COR-L47 (cell line): ENCODE data around the gene COMT.
"Not testable (repeated sequence)": the region's sequence is repeated elsewhere in the genome, so short reads cannot be mapped to it uniquely, and the experiment has no call there.

Source experiments
- DNase-seq: peaks from one replicate; lab custom pipeline; 2025; lab: John Stamatoyannopoulos, UW

COMT gene

DNA sequence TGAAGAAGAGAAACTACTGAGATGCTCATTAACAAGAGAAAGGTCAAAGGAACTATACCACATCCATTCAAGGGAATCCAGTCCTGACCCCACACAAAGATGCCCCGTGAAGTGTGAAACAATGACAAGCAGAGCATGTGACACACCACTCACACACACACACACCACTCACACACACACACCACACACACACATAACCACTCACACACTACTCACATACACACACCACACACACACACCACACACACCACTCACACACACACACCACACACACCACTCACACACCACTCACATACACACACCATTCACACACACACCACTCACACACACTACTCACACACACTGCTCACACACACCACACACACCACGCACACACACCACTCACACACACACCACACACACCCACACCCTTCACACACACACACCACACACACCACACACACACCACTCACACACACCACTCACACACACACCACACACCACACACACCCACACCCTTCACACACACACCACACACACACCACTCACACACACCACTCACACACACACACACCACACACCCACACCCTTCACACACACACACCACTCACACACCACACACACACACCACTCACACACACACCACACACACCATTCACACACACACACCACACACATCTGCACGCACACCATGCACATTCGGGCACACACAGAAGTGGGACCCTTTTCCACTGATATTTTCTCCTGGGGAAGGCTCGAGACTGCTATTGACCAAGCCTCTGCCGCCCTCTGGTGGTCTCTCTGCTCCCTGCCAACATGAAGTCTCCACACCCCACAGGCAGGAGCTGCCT is 32.0 kb upstream of the COMT start:
- DNase-seq: peak; percentile 60

DNA sequence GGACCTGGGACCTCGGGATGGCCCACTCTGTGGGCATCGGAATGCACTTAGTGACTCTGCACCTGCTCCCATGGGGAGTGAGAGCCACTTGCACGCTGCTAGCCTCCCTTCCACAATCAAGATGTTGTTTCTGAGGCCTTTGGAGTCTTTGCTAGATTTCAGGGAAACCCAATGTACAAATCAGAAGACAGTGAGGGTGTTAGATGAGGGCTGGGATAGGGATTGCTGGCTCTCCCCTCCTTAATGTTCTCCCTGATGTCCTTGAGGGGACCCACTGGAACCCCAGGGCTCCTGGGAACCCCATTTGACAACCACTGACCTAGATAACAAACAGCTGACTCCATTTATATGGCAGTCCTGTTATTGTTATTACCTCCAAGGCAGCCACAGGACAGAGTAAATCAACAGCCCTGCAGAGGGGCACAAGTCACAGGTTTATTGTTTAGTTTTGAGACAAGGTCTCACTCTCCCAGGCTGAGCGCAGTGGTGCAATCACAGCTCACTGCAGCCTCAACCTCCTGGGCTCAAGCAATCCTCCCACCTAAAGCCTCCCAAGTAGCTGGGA is 31.3 kb upstream of the COMT start:
- no peak for DNase-seq

DNA sequence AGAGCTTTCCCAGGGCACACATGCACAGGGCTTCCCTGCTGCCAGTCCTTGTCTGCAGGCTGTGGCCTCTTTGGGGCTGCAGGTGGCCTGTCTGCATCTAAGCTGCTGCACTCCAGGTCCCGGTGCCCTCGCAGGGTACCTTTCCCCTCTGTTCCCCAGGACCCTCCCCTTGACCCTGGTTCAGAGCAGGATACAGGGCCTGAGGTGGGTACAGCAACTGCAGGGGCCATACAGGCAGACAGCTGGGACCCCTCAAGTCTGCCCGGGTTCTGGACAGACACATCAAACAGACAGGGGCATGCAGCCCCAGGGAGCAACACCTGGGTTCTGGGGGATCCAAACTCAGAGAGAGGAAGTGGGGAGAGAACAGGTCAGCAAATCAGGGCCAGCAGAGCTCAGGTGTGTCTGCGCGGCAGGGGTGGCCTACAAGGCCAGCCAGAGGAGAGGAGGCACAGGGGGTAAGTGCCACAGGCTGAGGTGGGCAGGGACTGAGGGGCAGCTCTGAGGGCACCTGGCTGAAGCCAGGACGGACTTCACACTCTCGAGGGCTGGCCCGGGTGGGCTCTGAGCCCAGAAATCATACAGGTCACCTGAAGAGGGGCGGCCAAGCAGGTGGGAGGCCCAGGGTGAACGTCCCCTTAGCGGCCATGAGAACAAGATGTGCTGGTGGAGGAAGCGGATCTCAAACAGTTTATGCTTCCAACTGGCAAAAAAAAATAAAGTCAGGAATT is 29.9 kb upstream of the COMT start:
- DNase-seq: no peak

DNA sequence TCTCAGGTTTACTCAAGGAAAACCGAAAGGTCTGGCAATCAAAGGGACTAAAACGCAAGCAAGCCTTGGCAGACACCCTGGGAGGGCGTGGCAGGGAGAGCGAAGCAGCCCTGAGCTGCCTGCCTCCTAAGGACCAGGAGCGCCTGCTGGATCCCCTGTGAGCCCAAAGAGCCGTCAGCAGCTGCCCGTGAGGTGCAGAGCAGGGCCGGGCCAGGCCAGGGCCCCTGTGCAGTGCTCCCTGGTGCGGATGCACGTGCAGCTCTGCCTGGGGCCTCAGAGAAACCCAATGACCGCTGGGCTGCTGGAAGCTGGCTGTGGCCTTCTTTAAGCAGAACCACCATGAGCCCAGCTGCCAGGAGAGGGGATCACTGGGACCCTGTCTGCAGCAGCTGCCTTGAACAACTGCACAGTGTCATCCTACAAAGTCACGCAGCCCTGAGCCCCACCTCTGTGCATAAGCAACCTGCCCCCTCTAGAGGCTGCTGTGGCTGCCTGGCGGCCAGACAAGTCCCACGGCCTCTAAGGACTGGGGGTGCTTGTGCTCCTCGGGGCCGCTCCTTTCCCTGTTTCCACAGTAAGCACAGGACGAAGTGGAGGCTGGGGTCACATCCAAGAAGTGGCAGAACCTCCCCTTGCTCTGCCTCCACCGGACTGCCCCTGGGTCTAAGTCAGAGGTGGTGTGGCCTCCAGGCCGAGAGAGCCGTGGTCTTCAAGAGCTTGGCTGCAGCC is 29.1 kb upstream of the COMT start:
- DNase-seq: no peak

DNA sequence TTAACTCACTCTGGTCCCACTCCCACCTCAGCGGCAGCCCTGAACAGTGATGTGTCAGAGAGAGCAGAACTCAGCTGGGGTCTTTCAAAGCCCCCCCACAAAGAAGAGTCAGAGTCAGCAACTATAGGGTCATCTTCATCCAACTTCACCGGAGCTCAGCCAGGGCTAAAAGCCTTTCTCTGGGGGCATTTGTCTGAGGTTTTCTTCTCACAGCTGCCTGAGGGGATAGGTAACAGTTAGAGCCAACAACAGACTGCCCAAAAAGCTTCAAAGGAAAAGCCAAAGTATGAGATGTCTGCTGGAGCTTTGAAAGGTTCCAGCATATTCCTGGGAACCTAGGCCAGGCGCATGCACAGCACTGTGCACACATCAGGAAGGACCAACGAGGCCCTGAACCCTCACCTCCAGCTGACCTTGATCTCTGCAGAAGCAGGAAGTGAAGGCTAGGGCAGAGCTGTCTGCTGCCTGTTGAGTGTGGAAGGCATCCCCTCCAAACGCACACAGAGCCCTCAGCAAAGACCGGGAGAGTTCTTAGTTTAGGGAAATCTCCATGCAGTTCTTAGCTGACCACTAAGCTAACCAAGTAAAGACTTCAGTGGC is 28.1 kb upstream of the COMT start:
- no peak for DNase-seq

DNA sequence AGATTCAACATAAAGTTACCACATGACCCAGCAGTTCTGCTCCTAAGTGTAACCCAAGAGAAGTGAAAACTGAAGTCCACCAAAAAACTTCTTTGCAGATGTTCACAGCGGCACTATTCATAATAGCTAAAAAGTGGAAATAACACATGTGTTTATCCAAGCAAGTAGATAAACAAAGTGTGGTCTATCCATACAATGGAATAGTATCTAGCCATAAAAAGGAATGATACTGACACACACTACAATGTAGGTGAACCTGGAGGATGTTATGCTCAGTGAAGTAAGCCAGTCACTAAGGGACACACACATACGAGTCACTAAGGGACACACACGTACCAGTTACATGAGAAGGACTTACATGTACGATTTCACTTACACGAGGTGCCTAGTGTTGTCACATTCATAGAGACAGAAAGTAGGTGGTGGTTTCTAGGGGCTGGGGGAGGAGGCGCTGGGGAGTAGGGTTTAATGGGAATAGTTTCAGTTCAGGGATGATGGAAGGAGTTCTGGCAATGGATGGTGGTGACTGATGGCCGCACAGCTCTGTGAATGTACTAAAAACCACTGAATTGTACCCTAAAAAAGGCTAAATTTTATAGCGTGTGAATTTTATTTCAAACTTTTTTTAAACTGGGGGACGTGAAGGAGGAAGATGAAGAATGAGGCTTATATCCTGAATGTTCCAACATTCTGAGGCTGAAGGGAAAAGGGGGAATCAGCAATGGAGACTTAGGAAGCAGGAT is 27.2 kb upstream of the COMT start:
- DNase-seq: no peak

DNA sequence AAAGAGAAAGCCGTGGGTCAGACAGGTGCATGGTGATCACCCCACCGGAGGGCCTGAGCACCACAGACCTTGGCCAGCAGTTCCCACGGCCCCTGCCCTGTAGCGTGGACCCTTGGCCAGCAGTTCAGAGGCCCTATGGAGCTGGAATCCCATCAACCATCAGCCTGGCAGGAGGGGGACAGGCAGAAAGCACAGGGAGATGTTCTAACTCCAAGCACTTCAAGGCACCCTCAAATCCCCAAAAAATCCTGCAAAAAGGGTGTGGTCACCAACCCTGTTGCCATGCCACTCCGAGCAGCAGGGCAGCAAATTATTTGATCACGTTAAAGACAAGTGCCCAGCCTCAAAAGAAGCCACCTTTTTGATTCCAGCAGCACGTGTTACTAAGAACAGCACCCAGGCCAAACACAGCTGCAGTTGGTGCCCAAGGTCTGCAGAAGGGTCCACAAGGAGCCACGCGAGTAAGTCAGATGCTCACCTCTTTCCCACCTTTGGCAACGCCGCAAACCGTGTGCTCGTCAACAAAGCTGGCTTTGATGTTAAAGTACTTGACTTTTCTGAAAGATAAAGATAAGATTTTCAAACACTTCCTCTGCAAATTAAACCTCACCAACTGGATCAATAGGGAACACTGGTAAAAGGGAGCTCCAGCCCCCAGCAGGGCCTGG is 26.2 kb upstream of the COMT start:
- DNase-seq: no peak

DNA sequence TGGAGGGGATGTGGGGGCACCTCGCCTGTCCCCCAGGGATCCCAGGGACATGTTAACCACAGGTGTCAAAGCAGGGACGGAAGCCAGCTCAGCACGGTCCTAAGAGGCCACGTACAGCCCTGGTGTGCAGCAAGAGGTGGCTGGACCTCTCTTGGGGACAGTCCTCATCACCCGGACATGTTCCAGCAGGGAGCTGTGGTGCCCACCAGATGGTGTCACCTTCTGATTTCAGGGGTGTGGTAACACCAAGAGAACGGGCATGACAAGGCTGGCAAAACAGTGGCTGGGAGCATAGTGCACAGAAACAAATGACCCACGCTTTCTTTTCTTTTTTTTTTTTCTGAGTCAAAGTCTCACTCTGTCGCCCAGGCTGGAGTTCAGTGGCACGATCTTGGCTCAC is 25.6 kb upstream of the COMT start:
- DNase-seq: no peak

DNA sequence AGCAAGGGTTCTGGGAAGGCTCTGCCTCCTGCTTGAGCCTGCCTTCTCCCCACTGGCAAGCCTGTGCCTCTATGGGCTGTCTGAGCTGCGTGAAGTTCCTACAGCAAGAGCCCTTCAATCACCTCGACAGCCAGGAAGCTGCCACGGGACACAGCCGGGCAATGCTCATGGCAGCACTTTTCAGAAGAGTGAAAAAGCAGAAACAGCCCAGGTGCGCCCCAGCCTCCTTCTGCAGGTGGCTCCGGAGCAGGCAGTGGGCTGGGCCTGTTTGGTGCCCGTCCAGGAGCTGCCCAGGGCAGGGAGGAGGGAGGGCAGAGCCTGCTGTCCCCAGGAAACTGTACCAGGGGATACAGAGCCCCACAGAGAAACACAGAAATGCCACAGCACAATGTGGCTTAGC is 24.6 kb upstream of the COMT start:
- no peak for DNase-seq

DNA sequence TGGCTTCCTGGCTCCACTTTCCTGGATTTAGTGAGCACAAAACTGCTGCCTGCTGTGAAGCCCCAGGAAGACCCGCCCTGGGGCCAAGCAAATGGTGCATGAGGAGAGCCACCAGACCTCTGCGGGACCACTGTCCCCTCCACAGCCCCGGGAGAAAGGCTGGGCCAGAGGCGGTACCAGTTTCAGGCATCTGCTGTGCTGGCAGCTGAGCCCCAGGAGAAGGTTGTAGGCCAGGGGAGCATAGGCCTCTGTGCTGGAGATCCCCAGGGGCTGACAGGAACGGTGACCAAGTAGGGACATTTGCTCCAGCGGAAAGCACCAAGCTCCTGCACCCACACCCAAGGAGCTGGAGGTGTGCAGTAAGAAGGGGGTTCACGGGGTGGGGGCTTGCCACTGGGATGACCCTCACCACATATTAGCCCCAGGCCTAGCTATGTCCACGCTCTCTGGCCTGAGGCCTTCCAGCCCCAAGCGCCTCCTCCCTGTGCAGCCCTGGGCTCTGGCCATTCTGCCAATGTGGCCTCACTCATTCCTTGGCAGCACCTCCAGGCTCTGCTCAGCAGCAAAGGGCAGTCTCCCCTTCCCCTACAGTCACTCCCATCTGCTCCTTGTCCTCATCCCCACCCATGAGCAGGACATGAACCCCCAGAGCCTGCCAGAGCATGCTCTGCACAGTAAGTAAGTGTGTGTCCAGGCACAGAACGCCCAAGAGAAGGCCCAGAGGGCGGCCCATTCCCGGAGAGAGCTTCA is 24.0 kb upstream of the COMT start:
- no peak for DNase-seq

DNA sequence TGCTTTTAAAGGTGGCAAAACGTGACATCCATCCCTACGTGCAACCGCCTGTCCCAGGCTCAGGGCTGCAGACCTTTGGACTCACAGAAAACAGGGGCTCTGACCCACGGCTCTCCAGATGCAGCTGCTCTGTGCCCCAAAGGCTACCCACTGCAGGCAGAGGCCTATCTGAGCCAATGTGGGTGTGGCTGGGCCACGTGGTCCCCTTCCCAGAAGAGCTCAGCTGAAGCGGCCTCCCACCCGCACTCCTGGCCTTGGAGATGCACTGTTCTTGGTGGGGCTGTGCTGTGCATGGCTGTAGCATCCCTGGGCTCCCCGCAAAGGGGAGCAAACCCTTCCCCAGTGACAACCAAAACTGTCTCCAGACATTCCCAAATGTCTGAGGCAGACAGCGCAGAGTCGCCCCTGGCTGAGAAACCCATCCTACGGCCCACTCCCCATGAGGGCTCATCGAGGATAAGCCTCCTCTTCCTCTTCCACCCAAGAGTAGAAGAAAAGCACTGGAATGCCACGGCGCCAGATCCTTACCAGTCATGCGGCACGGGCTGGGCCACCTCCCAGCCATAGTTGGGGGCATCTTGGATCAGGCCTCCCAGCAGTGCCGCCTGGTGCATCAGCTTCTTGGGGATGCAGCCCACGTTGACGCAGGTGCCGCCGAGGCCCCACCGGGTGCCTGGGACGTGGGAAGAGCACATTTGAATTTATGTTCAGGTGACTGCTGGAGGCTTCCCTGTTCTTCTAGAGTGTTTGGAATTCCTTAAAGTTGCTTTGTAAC is 23.1 kb upstream of the COMT start:
- DNase-seq: no peak

DNA sequence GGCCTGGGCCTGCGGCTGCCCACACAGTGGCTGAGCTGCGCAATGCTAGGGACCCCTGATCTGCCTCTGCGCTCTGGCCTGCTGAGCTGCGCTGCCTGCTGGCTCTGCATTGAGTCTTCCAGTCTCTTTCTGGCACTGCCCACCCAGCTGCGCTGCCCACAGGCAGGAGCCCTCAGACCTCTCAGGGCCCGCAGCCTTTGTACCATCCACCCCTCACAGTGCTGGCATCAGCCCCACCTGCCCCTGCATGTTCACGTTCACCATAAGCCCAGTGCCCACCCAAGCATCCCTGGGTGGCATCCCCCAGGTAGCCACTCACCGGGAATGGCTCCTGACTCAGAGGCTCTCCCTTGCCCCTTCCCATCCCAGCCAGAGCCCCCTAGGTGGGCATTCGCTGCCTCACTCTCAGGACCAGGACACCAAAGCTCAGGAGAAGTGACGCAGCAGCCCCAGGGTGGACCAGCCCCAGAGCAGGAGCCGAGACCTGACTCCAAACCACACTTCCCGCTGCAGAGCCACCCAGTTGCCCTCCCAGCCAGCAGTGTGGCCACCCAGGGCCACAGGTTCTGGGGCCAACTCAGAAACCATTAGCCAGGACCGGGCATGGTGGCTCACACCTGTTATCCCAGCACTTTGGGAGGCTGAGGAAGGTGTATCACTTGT is 21.7 kb upstream of the COMT start:
- DNase-seq: no peak

DNA sequence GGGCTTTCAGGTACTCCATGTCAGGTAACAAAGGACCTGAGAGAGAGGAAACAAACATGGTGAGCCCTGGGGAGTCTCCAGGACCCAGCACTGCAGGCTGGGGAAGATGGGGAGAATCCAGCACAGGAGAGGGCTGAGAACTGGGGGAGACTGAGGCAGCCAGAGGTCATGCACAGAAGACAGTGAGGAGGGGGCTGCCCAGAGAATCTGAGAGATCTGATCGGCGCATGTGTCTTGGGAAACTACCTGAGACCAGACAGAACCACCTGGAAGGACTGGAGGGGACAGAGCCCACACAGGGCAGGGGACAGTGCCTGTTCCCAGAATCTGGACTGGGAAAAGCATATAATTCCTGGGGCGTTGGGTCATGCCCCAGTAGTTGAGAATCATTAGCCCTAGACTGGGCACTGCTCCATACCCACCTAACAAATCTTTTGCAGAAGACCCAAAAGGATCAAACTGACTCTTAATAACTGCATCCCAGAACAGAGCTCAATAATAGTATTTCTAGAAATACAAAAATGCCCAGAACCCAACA is 20.0 kb upstream of the COMT start:
- no peak for DNase-seq

DNA sequence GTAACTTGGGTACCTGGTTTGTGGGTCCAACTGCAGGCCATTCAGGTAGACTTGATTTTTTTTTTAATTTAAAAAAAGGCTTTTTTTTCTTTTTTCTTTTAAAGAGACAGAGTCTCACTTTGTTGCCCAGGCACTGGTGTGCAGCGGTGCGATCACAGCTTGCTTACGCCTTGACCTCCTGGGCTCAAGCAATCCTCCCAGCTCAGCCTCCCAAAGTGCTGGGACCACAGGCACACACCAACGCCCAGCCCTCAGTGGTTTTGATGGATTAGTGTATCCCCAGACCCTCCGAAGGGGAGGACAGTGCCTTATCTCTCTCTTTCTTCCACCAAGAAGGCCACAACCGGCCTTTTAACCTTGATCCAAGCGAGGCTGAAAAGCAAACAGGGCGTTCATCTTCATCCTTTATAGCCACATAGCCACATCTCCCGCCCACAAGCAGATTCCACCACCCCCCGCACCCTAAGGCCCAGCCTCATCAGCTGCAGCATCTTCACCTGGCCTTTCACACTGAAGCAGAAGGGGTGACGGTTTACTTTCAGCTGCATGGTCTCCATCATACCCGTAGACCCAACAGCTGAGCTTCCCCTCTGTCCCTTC is 17.6 kb upstream of the COMT start:
- DNase-seq: no peak

DNA sequence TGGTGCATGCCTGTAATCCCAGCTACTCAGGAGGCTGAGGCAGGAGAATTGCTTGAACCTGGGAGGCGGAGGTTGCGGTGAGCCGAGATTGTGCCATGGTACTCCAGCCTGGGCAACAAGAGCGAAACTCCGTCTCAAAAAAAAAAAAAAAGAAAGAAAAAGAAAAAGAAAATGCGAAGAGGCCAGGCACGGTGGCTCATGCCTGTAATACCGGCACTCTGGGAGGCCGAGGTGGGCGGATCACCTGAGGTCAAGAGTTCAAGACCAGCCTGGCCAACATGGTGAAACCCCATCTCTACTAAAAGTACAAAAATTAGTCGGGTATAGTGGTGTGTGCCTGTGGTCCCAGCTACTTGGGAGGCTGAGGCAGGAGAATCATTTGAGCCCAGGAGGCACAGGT is 15.5 kb upstream of the COMT start:
- DNase-seq: not testable (repeated sequence)

DNA sequence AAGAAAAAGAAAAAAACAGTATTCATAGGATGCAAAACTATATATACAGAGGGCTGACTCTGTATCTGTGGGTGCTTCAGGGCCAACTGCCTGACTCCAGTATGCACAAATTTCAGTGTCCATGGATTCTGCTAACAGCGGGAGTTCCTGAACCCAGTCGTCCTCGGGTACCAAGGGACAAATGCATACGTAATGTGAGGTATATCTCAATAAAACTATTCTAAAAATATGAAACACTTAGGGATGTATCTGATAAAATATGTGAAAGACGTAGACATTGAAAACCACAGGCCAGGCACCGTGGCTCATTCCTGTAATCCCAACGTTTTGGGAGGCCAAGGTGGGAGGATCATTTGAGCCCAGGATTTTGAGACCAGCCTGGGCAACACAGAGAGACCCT is 13.9 kb upstream of the COMT start:
- DNase-seq: no peak

DNA sequence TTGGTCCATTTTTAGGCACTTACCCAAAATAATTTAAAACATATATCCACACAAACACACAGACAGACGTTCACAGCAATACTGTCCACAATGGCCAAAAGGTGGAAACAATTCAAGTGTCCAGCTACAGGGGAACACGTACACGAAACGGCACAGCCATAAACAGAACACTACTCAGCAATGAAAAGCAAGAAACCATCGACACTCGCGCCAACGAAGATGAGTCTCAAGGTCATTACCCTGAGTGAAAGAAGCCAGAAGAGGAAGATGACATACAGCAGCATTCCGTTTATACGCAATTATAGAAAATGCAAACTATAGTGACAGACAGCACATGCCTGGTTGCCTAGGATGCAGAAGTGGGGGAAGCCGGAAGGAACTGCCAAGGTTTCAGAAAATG is 13.4 kb upstream of the COMT start:
- DNase-seq: no peak
